K562 (cell line): Measurements from ENCODE around the gene RABIF. TPM values are rescaled to one million over a fixed set of nuclear protein-coding genes. Genes with fewer than 3 reads are reported as not detected.
A peak's percentile ranks its signal among the peaks of the same experiment; 100 is the strongest.
"Not testable (repeated sequence)": the region's sequence is repeated elsewhere in the genome, so short reads cannot be mapped to it uniquely, and the experiment has no call there.

Experiments used
- ATAC-seq: fragments of 200-7000 bp; cut with Tn5 transposase; 3 replicates; pipeline ENCODE4 v1.9.1; 2020; ENCODE audit warnings: moderate library complexity
- BruUV-seq: library from RNA; stranded (reverse); fragments of 400-500 nt; replicated peaks from 2 replicates; lab custom pipeline; 2021; lab: Mats Ljungman, UMichigan
- CTCF ChIA-PET: fragments of 300-600 bp; formaldehyde crosslinking; extraction: SDS; loops from one replicate; lab custom pipeline; 2021; ENCODE audit warnings: low intra/inter-chr PET ratio; lab: Yijun Ruan, JAX
- POLR2A ChIA-PET: fragments of 300-600, 350-650 bp; sonication (Branson Sonifier 250); formaldehyde crosslinking; extraction: SDS; loops from one replicate; lab custom pipeline; 2021; ENCODE audit warnings: antibody characterized with exemption, inconsistent platforms; lab: Yijun Ruan, JAX
- DNase-seq, 4 experiments: peaks; one replicate each; pipeline versions ENCODE4 v3.0.0 to v3.0.0-alpha.2; 2011 to 2018; ENCODE audit warnings: low spot score in 3 of 4, mixed read lengths in 3 of 4; ENCODE audit errors: extremely low read depth in 1 of 4
- FAIRE-seq: peaks from 2 replicates; lab custom pipeline; 2011; peaks lifted over from hg19 to GRCh38; lab: Jason Lieb, UNC
- H2AFZ ChIP-seq: 2 replicates; pipeline ENCODE4 v1.6.0; 2011; ENCODE audit warnings: low read depth, low read length, control low read depth, inconsistent platforms
- H3K27ac ChIP-seq: fragments of 200-600 bp; 3 replicates; pipeline ENCODE4 v1.8.0; 2011; ENCODE audit warnings: low read depth, mild to moderate bottlenecking, control low read depth, inconsistent platforms, low read length, moderate library complexity, mixed read lengths; ENCODE audit errors: extremely low read depth
- H3K27me3 ChIP-seq, 2 experiments: fragments of 300-600 bp in 1 of 2; 2 replicates in 1 of 2; 3 replicates in 1 of 2; pipeline versions ENCODE4 v1.6.0 to v1.8.0; 2011; ENCODE audit warnings: inconsistent platforms in 2 of 2, low read length in 2 of 2, mild to moderate bottlenecking in 1 of 2, mixed read lengths in 1 of 2, moderate library complexity in 1 of 2; ENCODE audit not compliant: control insufficient read depth in 2 of 2, insufficient read depth in 2 of 2
- H3K36me3 ChIP-seq: fragments of 300-600 bp; 3 replicates; pipeline ENCODE4 v1.8.0; 2011; ENCODE audit warnings: mild to moderate bottlenecking, low read length, inconsistent platforms; ENCODE audit not compliant: control insufficient read depth, insufficient read depth
- H3K4me1 ChIP-seq, 2 experiments: fragments of 200-600 bp in 1 of 2; replicated peaks in 1 of 2; 2 replicates in 1 of 2; 3 replicates in 1 of 2; pipeline versions ENCODE4 v1.5.1 to v1.8.0; 2011; ENCODE audit warnings: inconsistent platforms in 2 of 2, low read length in 2 of 2, mild to moderate bottlenecking in 1 of 2, mixed read lengths in 1 of 2, moderate library complexity in 1 of 2; ENCODE audit not compliant: control insufficient read depth in 2 of 2, insufficient read depth in 2 of 2
- H3K4me2 ChIP-seq: 2 replicates; pipeline ENCODE4 v1.6.1; 2011; ENCODE audit warnings: low read length, control low read depth, inconsistent platforms, mixed read lengths; ENCODE audit not compliant: insufficient read depth
- H3K4me3 ChIP-seq: fragments of 200-600 bp; sonication (generic), shearing (Covaris generic); 2 replicates; pipeline ENCODE4 v1.5.1; 2016; ENCODE audit warnings: control low read depth, inconsistent platforms
- H3K79me2 ChIP-seq: fragments of 200-600 bp; 3 replicates; pipeline ENCODE4 v1.8.0; 2011; ENCODE audit warnings: low read length, inconsistent platforms; ENCODE audit not compliant: control insufficient read depth, insufficient read depth
- H3K9ac ChIP-seq, 2 experiments: 2 replicates each; pipeline versions ENCODE4 v1.6.0 to v1.6.1; 2011; ENCODE audit warnings: low read depth in 2 of 2, low read length in 2 of 2, control low read depth in 1 of 2, inconsistent platforms in 1 of 2, mild to moderate bottlenecking in 1 of 2, mixed read lengths in 1 of 2; ENCODE audit not compliant: insufficient read depth in 1 of 2
- H3K9me1 ChIP-seq: one replicate; pipeline ENCODE4 v1.6.0; 2011; ENCODE audit warnings: inconsistent platforms, mild to moderate bottlenecking, low read length, moderate library complexity; ENCODE audit not compliant: control insufficient read depth, insufficient read depth
- H3K9me3 ChIP-seq: replicated peaks from 2 replicates; pipeline ENCODE4 v1.5.1; 2011; ENCODE audit warnings: low read depth, low read length, inconsistent platforms; ENCODE audit not compliant: control insufficient read depth, insufficient read depth
- H4K20me1 ChIP-seq: replicated peaks from 2 replicates; pipeline ENCODE4 v1.6.1; 2011; ENCODE audit warnings: low read length, inconsistent platforms, mixed read lengths; ENCODE audit not compliant: control insufficient read depth, insufficient read depth
- FOXK1 ChIP-seq: sonication (generic); formaldehyde crosslinking; IDR thresholded peaks from 2 replicates; pipeline ENCODE4 v1.8.0; 2022; ENCODE audit warnings: missing genetic modification reagents, mild to moderate bottlenecking, borderline replicate concordance
- GTF2A2 ChIP-seq: IDR thresholded peaks from 2 replicates; pipeline ENCODE4 v1.6.1; 2016; ENCODE audit warnings: mild to moderate bottlenecking, missing genetic modification characterization, missing compliant biosample characterization
- HNRNPLL ChIP-seq: fragments of 200-400 bp; formaldehyde crosslinking; IDR thresholded peaks from 2 replicates; pipeline ENCODE4 v1.6.1; 2017; ENCODE audit warnings: low read length, low read depth, mild to moderate bottlenecking; ENCODE audit not compliant: poor library complexity, severe bottlenecking
- PML ChIP-seq: IDR thresholded peaks from 2 replicates; pipeline ENCODE4 v1.6.1; 2012; ENCODE audit warnings: low read length, inconsistent platforms
- SMARCA5 ChIP-seq: fragments of 450-650 bp; IDR thresholded peaks from 2 replicates; pipeline ENCODE4 v1.6.1; 2016
- ZKSCAN1 ChIP-seq: fragments of 150-350 bp; IDR thresholded peaks from 2 replicates; pipeline ENCODE4 v1.6.1; 2016; ENCODE audit warnings: low read depth, low read length
- ZNF408 ChIP-seq: fragments of 250-450 bp; sonication (Bioruptor Pico); IDR thresholded peaks from 2 replicates; pipeline ENCODE4 v1.4.0; 2020; ENCODE audit warnings: low read depth, mild to moderate bottlenecking, moderate library complexity
- ZNF583 ChIP-seq: fragments of 250-450 bp; sonication (Bioruptor Pico); IDR thresholded peaks from 2 replicates; pipeline ENCODE4 v1.4.0; 2020
- WGBS: fragments of 100-300 bp; shearing (Covaris generic); methylation state at CpG from one replicate; pipeline ENCODE4 v1.1.6; 2016; ENCODE audit warnings: low coverage, mixed read lengths; ENCODE audit not compliant: insufficient coverage; ENCODE audit errors: missing lambda C conversion rate; 5-methylcytosine and 5-hydroxymethylcytosine counted together
- in situ Hi-C: fragments of 300-500 bp; cut with MboI; formaldehyde crosslinking; loops from 4 replicates; pipeline ENCODE4 v1.15.0; 2018; ENCODE audit warnings: inconsistent platforms, mixed read lengths
- intact Hi-C: fragments of 100-400 bp; cut with micrococcal nuclease; formaldehyde crosslinking; loops from 2 replicates; pipeline ENCODE4 v1.14.2; 2022
- polyA plus RNA-seq, 8 experiments: library from polyadenylated mRNA; depleted of rRNA in 4 of 8; stranded (reverse) in 5 of 8; unstranded in 3 of 8; fragments of >200 nt; fragmentation: Nextera tagmentation in 2 of 8; fragmentation: Illumina TruSeq in 1 of 8; extraction: Ambion mirVana in 2 of 8; extraction: Trizol in 1 of 8; gene quantifications; 2 replicates each; pipeline versions ENCODE4 v1.2.1 to v1.2.3, GENCODE V29; 2011 to 2014; ENCODE audit warnings: inconsistent platforms in 1 of 8, missing spikeins in 1 of 8
- total RNA-seq, 7 experiments: library from RNA; depleted of rRNA in 6 of 7; stranded (reverse); fragments of >200 nt in 6 of 7; fragmentation: Illumina TruSeq in 2 of 7; extraction: Trizol in 2 of 7; gene quantifications; 2 replicates each; pipeline versions ENCODE4 v1.2.1 to v1.2.3, GENCODE V29; 2011 to 2021; ENCODE audit warnings: low replicate concordance in 1 of 7
- TF ChIP-seq, protein P1 (sequence below), 2 experiments: IDR thresholded peaks in 1 of 2; conservative IDR thresholded peaks in 1 of 2; 2 replicates each; pipeline ENCODE4 v1.6.1; 2016; ENCODE audit warnings: low read depth in 2 of 2, mild to moderate bottlenecking in 1 of 2, missing compliant biosample characterization in 1 of 2, missing genetic modification characterization in 1 of 2, moderate library complexity in 1 of 2
- TF ChIP-seq, protein P2 (sequence below): fragments of 250-450 bp; sonication (Bioruptor Pico); IDR thresholded peaks from 2 replicates; pipeline ENCODE4 v1.4.0; 2020; ENCODE audit warnings: mild to moderate bottlenecking, moderate library complexity

Gene RABIF
- total and polyA plus RNA-seq, 9 of the 15 experiments (the other 6 are each of a cell fraction or from before 2014, with no cell fraction given) = 7.4 to 20.1 (median 11.0) TPM

DNA sequence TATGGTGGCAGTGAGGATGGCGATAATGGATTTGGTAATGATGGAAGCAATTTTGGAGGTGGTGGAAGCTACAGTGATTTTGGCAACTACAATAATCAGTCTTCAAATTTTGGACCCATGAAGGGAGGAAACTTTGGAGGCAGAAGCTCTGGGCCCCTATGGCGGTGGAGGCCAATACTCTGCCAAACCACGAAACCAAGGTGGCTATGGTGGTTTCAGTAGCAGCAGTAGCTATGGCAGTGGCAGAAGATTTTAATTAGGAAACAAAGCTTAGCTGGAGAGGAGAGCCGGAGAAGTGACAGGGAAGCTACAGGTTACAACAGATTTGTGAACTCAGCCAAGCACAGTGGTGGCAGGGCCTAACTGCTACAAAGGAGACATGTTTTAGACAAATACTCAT, 23.5 kb upstream of the RABIF start:
- H3K27ac ChIP-seq, H3K79me2 ChIP-seq, H4K20me1 ChIP-seq, FAIRE-seq, DNase-seq, H3K9ac ChIP-seq, H3K4me1 ChIP-seq, intact Hi-C loops, H3K4me2 ChIP-seq, in situ Hi-C loops, CTCF ChIA-PET, H3K27me3 ChIP-seq, H3K9me3 ChIP-seq, H2AFZ ChIP-seq, POLR2A ChIA-PET, H3K4me3 ChIP-seq, BruUV-seq, ATAC-seq, H3K9me1 ChIP-seq: not testable (repeated sequence)
- WGBS = 90% methylated on average over 4 of the region's 4 CpGs
- H3K36me3 ChIP-seq = peaks cover 88% of the 10 kb centered on the region

DNA sequence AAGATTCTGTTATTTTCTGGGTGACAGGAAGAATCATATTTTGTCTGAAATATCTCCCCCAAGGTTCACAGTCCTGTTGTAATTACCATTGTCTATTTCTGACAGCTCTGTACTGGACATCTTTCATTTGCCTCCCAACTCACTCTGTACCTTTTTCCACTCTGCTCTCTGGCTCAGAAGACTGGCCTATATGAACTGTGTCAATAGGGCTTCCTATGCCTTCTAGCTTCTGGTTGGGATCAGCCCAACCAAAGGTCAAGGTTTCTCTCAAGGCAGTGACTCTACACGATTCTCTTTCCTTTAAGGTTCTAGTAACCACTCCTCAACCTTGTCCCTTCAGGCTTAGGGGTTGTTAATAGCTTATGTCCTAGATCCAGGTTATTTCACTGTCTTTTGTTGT, 20.5 kb upstream of the RABIF start:
- no peak for ATAC-seq
- intact Hi-C loops = no loop called here
- TSS peak; percentile 22 for BruUV-seq
- ChIA-PET CTCF (no interaction called here), POLR2A (interaction anchor here (0.9 to 1.0 kb wide), 2 partner anchors 15 to 302 kb away, joined by 3 to 4 read pairs; no protein-coding TSS in a partner anchor)
- Histone ChIP-seq H2AFZ (no peak overlapping the region), H3K4me1 (no peaks in the 10 kb centered on the region), H3K36me3 (peaks cover 82% of the 10 kb centered on the region), H3K4me2 (no peak overlapping the region), H3K9me1 (no peaks in the 10 kb centered on the region), H3K4me3 (no peak overlapping the region), H3K9me3 (no peaks in the 10 kb centered on the region), H4K20me1 (no peaks in the 10 kb centered on the region), H3K79me2 (no peaks in the 10 kb centered on the region), H3K9ac (no peak overlapping the region), H3K27ac (no peak overlapping the region), H3K27me3 (no peaks in the 10 kb centered on the region)
- DNase-seq = no peak
- FAIRE-seq = no peak
- WGBS = 20% methylated on average over 1 of the region's 1 CpG
- in situ Hi-C loops = no loop called here
- TF ChIP-seq, protein P1, sequence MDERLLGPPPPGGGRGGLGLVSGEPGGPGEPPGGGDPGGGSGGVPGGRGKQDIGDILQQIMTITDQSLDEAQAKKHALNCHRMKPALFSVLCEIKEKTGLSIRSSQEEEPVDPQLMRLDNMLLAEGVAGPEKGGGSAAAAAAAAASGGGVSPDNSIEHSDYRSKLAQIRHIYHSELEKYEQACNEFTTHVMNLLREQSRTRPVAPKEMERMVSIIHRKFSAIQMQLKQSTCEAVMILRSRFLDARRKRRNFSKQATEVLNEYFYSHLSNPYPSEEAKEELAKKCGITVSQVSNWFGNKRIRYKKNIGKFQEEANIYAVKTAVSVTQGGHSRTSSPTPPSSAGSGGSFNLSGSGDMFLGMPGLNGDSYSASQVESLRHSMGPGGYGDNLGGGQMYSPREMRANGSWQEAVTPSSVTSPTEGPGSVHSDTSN (CRISPR knock-in tag; IDR thresholded peaks at IDR 0.05; ENCODE audit: low read depth) = no peak
- TF ChIP-seq, protein P1 (tag; conservative IDR thresholded peaks at IDR 0.05; ENCODE audit: low read depth) = no peak
- TF ChIP-seq ZKSCAN1 = no peak
- TF ChIP-seq, protein P2, sequence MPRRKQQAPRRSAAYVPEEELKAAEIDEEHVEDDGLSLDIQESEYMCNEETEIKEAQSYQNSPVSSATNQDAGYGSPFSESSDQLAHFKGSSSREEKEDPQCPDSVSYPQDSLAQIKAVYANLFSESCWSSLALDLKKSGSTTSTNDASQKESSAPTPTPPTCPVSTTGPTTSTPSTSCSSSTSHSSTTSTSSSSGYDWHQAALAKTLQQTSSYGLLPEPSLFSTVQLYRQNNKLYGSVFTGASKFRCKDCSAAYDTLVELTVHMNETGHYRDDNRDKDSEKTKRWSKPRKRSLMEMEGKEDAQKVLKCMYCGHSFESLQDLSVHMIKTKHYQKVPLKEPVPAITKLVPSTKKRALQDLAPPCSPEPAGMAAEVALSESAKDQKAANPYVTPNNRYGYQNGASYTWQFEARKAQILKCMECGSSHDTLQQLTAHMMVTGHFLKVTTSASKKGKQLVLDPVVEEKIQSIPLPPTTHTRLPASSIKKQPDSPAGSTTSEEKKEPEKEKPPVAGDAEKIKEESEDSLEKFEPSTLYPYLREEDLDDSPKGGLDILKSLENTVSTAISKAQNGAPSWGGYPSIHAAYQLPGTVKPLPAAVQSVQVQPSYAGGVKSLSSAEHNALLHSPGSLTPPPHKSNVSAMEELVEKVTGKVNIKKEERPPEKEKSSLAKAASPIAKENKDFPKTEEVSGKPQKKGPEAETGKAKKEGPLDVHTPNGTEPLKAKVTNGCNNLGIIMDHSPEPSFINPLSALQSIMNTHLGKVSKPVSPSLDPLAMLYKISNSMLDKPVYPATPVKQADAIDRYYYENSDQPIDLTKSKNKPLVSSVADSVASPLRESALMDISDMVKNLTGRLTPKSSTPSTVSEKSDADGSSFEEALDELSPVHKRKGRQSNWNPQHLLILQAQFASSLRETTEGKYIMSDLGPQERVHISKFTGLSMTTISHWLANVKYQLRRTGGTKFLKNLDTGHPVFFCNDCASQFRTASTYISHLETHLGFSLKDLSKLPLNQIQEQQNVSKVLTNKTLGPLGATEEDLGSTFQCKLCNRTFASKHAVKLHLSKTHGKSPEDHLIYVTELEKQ = no peak
- no peak for TF ChIP-seq HNRNPLL
- TF ChIP-seq SMARCA5 = no peak
- no peak for TF ChIP-seq PML
- no peak for TF ChIP-seq FOXK1
- TF ChIP-seq ZNF408 = no peak
- no peak for TF ChIP-seq GTF2A2
- no peak for TF ChIP-seq ZNF583 (CRISPR knock-in tag)
